GM12878 (cell line): ENCODE results near the gene RTF2. TPM values are rescaled to one million over a fixed set of nuclear protein-coding genes. Genes with fewer than 3 reads are reported as not detected.

ENCODE experiments used
- ATAC-seq: fragments of 200-7000 bp; cut with Tn5 transposase; 3 replicates; pipeline ENCODE4 v1.9.1; 2020; ENCODE audit warnings: mild to moderate bottlenecking, moderate library complexity
- BruUV-seq: library from RNA; stranded (reverse); fragments of 400-500 nt; replicated peaks from 2 replicates; lab custom pipeline; 2021; lab: Mats Ljungman, UMichigan
- CTCF ChIA-PET: fragments of 300-600 bp; sonication (Branson Sonifier 250); formaldehyde crosslinking; extraction: SDS; loops from one replicate; lab custom pipeline; 2021; ENCODE audit warnings: inconsistent platforms; lab: Yijun Ruan, JAX
- POLR2A ChIA-PET: fragments of 350-600 bp; formaldehyde crosslinking; extraction: SDS; loops from one replicate; lab custom pipeline; 2021; ENCODE audit warnings: inconsistent platforms; lab: Charles Lee
- RAD21 ChIA-PET: fragments of 300-600 bp; sonication (Branson Sonifier 250); formaldehyde crosslinking; loops from one replicate; lab custom pipeline; 2023; ENCODE audit warnings: antibody characterized with exemption; ENCODE audit not compliant: unreplicated experiment; lab: Charles Lee
- SMC1A ChIA-PET: fragments of 300-600 bp; sonication (Branson Sonifier 250); formaldehyde crosslinking; loops from one replicate; lab custom pipeline; 2023; ENCODE audit not compliant: unreplicated experiment, uncharacterized antibody; lab: Charles Lee
- DNase-seq: peaks from one replicate; pipeline ENCODE4 v3.0.0-alpha.2; 2011; ENCODE audit warnings: low read depth, low spot score
- FAIRE-seq: peaks from 3 replicates; lab custom pipeline; 2011; peaks lifted over from hg19 to GRCh38; lab: Jason Lieb, UNC
- H2AFZ ChIP-seq: 2 replicates; pipeline ENCODE4 v1.6.0; 2011; ENCODE audit warnings: low read depth, low read length, control low read depth; ENCODE audit not compliant: control insufficient read depth
- H3K27ac ChIP-seq: 2 replicates; pipeline ENCODE4 v1.5.1; 2011; ENCODE audit warnings: control low read depth; ENCODE audit not compliant: control insufficient read depth, insufficient read depth
- H3K27me3 ChIP-seq, 2 experiments: replicated peaks in 1 of 2; 2 replicates each; pipeline versions ENCODE4 v1.6.0 to v1.6.1; 2011; ENCODE audit warnings: low read length in 1 of 2; ENCODE audit not compliant: control insufficient read depth in 2 of 2, insufficient read depth in 2 of 2
- H3K36me3 ChIP-seq, 2 experiments: 2 replicates each; pipeline ENCODE4 v1.5.1; 2011; ENCODE audit warnings: low read length in 1 of 2; ENCODE audit not compliant: control insufficient read depth in 2 of 2, insufficient read depth in 2 of 2
- H3K4me1 ChIP-seq: 2 replicates; pipeline ENCODE4 v1.6.1; 2011; ENCODE audit warnings: mild to moderate bottlenecking, low read length, moderate library complexity, mixed read lengths; ENCODE audit not compliant: control insufficient read depth, insufficient read depth
- H3K4me2 ChIP-seq: 2 replicates; pipeline ENCODE4 v1.6.0; 2011; ENCODE audit warnings: control low read depth; ENCODE audit not compliant: control insufficient read depth, insufficient read depth
- H3K4me3 ChIP-seq: fragments of 200-600 bp; sonication (generic); 2 replicates; pipeline ENCODE4 v1.5.1; 2016
- H3K79me2 ChIP-seq: 2 replicates; pipeline ENCODE4 v1.6.0; 2011; ENCODE audit warnings: low read length; ENCODE audit not compliant: control insufficient read depth, insufficient read depth
- H3K9ac ChIP-seq: 2 replicates; pipeline ENCODE4 v1.8.0; 2011; ENCODE audit warnings: low read length, control low read depth, mixed read lengths; ENCODE audit not compliant: control insufficient read depth, insufficient read depth
- H3K9me3 ChIP-seq: replicated peaks from 3 replicates; pipeline ENCODE4 v1.5.1; 2011; ENCODE audit warnings: mild to moderate bottlenecking, low read length; ENCODE audit not compliant: control insufficient read depth, insufficient read depth
- H4K20me1 ChIP-seq: 2 replicates; pipeline ENCODE4 v1.6.0; 2011; ENCODE audit not compliant: control insufficient read depth, insufficient read depth
- BACH1 ChIP-seq: fragments of 450-650 bp; IDR thresholded peaks from 2 replicates; pipeline ENCODE4 v1.6.1; 2017; ENCODE audit warnings: mild to moderate bottlenecking, borderline replicate concordance
- JUND ChIP-seq: IDR thresholded peaks from 2 replicates; pipeline ENCODE4 v1.6.1; 2012; ENCODE audit warnings: low read depth, mild to moderate bottlenecking, low read length, improper control_type of control experiment, moderate library complexity
- RFX5 ChIP-seq: IDR thresholded peaks from 2 replicates; pipeline ENCODE4 v1.6.1; 2011; ENCODE audit warnings: low read depth, low read length, improper control_type of control experiment
- RUNX3 ChIP-seq: IDR thresholded peaks from 2 replicates; pipeline ENCODE4 v1.6.1; 2012; ENCODE audit warnings: low read length, inconsistent platforms
- SPI1 ChIP-seq: IDR thresholded peaks from 2 replicates; pipeline ENCODE4 v1.6.1; 2011; ENCODE audit warnings: low read depth, mild to moderate bottlenecking, low read length, moderate library complexity, borderline replicate concordance; ENCODE audit not compliant: insufficient read depth
- STAT3 ChIP-seq: IDR thresholded peaks from 2 replicates; pipeline ENCODE4 v1.6.1; 2011; ENCODE audit warnings: low read depth, low read length, improper control_type of control experiment
- SUPT20H ChIP-seq: IDR thresholded peaks from 2 replicates; pipeline ENCODE4 v1.6.1; 2011; ENCODE audit warnings: low read depth, mild to moderate bottlenecking, low read length, moderate library complexity, borderline replicate concordance; ENCODE audit not compliant: control insufficient read depth
- SUZ12 ChIP-seq: fragments of 200-600 bp; sonication (generic); IDR thresholded peaks from one replicate; pipeline ENCODE4 v1.6.1; 2018; ENCODE audit warnings: antibody characterized with exemption, mild to moderate bottlenecking; ENCODE audit not compliant: unreplicated experiment
- YY1 ChIP-seq: IDR thresholded peaks from 2 replicates; pipeline ENCODE4 v1.6.1; 2011; ENCODE audit warnings: low read depth, mild to moderate bottlenecking, low read length
- WGBS: methylation state at CpG from one replicate; pipeline ENCODE4 v1.1.6; 2016; ENCODE audit warnings: low lambda C conversion rate; ENCODE audit not compliant: insufficient replicate concordance, insufficient coverage; ENCODE audit errors: missing lambda C conversion rate; 5-methylcytosine and 5-hydroxymethylcytosine counted together
- in situ Hi-C: fragments of 300-500 bp; cut with MboI; formaldehyde crosslinking; loops from 9 replicates; pipeline ENCODE4 v1.14.3; 2018; ENCODE audit warnings: mixed read lengths
- intact Hi-C: fragments of 100-400 bp; cut with micrococcal nuclease; formaldehyde crosslinking; loops from one replicate; pipeline ENCODE4 v1.14.2; 2022; ENCODE audit not compliant: unreplicated experiment
- polyA plus RNA-seq, 11 experiments: library from polyadenylated mRNA; depleted of rRNA in 4 of 11; unstranded in 6 of 11; stranded (reverse) in 5 of 11; fragments of >200 nt; fragmentation: Nextera tagmentation in 4 of 11; fragmentation: Illumina TruSeq in 1 of 11; extraction: Ambion mirVana in 4 of 11; extraction: Trizol in 1 of 11; gene quantifications; 1 replicate in 1 of 11; 2 replicates in 10 of 11; pipeline versions ENCODE4 v1.2.1 to v1.2.3, GENCODE V29; 2011 to 2016; ENCODE audit warnings: inconsistent platforms in 2 of 11, missing spikeins in 2 of 11, low read depth in 1 of 11
- small RNA-seq: library from RNA; depleted of rRNA; stranded (forward); fragments of <200 nt; gene quantifications from one replicate; pipeline ENCODE3, GENCODE V24; 2014
- total RNA-seq, 4 experiments: library from RNA; depleted of rRNA in 3 of 4; stranded (reverse); fragments of >200 nt in 3 of 4; fragmentation: Illumina TruSeq in 1 of 4; extraction: Trizol in 1 of 4; gene quantifications; 2 replicates each; pipeline versions ENCODE4 v1.2.1 to v1.2.3, GENCODE V29; 2013 to 2021
- TF ChIP-seq, protein P1 (sequence below): fragments of 150-350 bp; IDR thresholded peaks from 2 replicates; pipeline ENCODE4 v1.6.1; 2014; ENCODE audit warnings: mild to moderate bottlenecking, low read depth, low read length
- TF ChIP-seq, protein P2 (sequence below): fragments of 450-650 bp; IDR thresholded peaks from 2 replicates; pipeline ENCODE4 v1.6.1; 2018; ENCODE audit warnings: borderline replicate concordance, mild to moderate bottlenecking; ENCODE audit not compliant: partially characterized antibody

RTF2 gene
- total and polyA plus RNA-seq, 10 of the 15 experiments (the other 5 are each of a cell fraction or from before 2014, with no cell fraction given): 66.2 to 133 (median 82.9) TPM

DNA sequence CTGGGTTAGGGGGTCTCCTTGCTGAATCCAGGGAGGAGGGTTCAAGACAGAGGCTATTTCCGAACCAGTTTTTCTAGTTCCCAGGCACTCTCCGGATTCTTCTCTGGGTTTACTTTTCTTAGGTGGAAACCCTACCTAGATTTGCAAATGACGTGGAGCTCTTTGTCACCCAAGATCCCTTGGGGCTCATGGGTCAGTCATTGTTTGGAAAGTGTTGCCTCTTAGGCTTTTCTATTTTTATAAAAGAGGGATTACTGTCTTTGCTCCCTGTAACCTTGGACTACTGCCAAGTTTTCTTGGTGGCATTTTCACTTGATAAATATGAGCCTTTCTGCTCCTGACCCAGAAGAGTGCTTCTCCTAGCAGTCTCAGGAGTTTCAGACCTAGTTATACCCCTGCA is 98.2 kb downstream of the RTF2 start:
- no peak for DNase-seq
- H2AFZ ChIP-seq: no peak overlapping the region
- H3K79me2 ChIP-seq: no peaks in the 10 kb centered on the region
- WGBS: 51% methylated on average over 3 of the region's 3 CpGs
- H3K27ac ChIP-seq: no peak overlapping the region
- in situ Hi-C loops: no loop called here
- H3K4me1 ChIP-seq: no peaks in the 10 kb centered on the region
- ChIA-PET CTCF (interaction anchor here (0.5 to 3.5 kb wide), 3 partner anchors 9 to 16 kb away, joined by 3 to 15 read pairs (median 3); no protein-coding TSS in a partner anchor), RAD21 (interaction anchor here (1.2 kb wide), 1 partner anchor 16 kb away, joined by 3 read pairs; no protein-coding TSS in a partner anchor)
- BruUV-seq: no TSS peak
- H4K20me1 ChIP-seq: no peaks in the 10 kb centered on the region
- TF ChIP-seq JUND: no peak
- no peak for TF ChIP-seq SUZ12
- no peak for TF ChIP-seq SPI1
- TF ChIP-seq STAT3: no peak
- TF ChIP-seq RUNX3: no peak
- TF ChIP-seq YY1: no peak
- TF ChIP-seq BACH1: no peak
- TF ChIP-seq, protein P1, sequence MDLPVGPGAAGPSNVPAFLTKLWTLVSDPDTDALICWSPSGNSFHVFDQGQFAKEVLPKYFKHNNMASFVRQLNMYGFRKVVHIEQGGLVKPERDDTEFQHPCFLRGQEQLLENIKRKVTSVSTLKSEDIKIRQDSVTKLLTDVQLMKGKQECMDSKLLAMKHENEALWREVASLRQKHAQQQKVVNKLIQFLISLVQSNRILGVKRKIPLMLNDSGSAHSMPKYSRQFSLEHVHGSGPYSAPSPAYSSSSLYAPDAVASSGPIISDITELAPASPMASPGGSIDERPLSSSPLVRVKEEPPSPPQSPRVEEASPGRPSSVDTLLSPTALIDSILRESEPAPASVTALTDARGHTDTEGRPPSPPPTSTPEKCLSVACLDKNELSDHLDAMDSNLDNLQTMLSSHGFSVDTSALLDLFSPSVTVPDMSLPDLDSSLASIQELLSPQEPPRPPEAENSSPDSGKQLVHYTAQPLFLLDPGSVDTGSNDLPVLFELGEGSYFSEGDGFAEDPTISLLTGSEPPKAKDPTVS: no peak
- TF ChIP-seq, protein P2, sequence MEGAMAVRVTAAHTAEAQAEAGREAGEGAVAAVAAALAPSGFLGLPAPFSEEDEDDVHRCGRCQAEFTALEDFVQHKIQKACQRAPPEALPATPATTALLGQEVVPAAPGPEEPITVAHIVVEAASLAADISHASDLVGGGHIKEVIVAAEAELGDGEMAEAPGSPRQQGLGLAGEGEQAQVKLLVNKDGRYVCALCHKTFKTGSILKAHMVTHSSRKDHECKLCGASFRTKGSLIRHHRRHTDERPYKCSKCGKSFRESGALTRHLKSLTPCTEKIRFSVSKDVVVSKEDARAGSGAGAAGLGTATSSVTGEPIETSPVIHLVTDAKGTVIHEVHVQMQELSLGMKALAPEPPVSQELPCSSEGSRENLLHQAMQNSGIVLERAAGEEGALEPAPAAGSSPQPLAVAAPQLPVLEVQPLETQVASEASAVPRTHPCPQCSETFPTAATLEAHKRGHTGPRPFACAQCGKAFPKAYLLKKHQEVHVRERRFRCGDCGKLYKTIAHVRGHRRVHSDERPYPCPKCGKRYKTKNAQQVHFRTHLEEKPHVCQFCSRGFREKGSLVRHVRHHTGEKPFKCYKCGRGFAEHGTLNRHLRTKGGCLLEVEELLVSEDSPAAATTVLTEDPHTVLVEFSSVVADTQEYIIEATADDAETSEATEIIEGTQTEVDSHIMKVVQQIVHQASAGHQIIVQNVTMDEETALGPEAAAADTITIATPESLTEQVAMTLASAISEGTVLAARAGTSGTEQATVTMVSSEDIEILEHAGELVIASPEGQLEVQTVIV: no peak
- TF ChIP-seq SUPT20H: no peak
- no peak for TF ChIP-seq RFX5
- TF ChIP-seq, all 136 proteins: peak for 0
- FAIRE-seq (no peak), ATAC-seq (no peak)
- no peak overlapping the region for H3K4me3 ChIP-seq
- SMC1A ChIA-PET: interaction anchor here (1.2 kb wide), 1 partner anchor 11 kb away, joined by 3 read pairs; no protein-coding TSS in a partner anchor
- H3K4me2 ChIP-seq: no peak overlapping the region
- H3K27me3 ChIP-seq: no peaks in the 10 kb centered on the region
- POLR2A ChIA-PET: no interaction called here
- H3K36me3 ChIP-seq: no peaks in the 10 kb centered on the region
- no peak overlapping the region for H3K9ac ChIP-seq
- intact Hi-C loops: no loop called here
- H3K9me3 ChIP-seq: no peaks in the 10 kb centered on the region

Small RNAs within 50 kb of the gene (small RNA-seq; reads per million reads assigned to genes)
- not detected for gene RPL39P

Other genes with a start within 250 kb of the RTF2 start
Only the 7 nearest of the 8 such genes appear.
- 0.56 and 1.1 TPM in 2 replicates for gene FAM210B, start 109.7 kb upstream of the RTF2 start, total RNA-seq (2014; rRNA removed)
- gene FAM210B, start 109.7 kb upstream of the RTF2 start, total RNA-seq (2014; rRNA removed; fragmentation: Illumina TruSeq; extraction: Trizol): 0.51 and 0.94 TPM in 2 replicates
- 0.51 and 0.58 TPM in 2 replicates for gene FAM210B, start 109.7 kb upstream of the RTF2 start, total RNA-seq (2021)
- gene FAM210B, start 109.7 kb upstream of the RTF2 start, polyA plus RNA-seq (2011; rRNA removed): 1.4 and 1.8 TPM in 2 replicates
- gene FAM210B, start 109.7 kb upstream of the RTF2 start, polyA plus RNA-seq (2014; fragmentation: Illumina TruSeq; extraction: Trizol): 0.79 and 0.97 TPM in 2 replicates
- gene FAM210B, start 109.7 kb upstream of the RTF2 start, polyA plus RNA-seq (2014; fragmentation: Nextera tagmentation; extraction: Ambion mirVana): under 1 TPM; 0.13 to 0.38 TPM
- 0.46 and 0.53 TPM in 2 replicates for gene FAM210B, start 109.7 kb upstream of the RTF2 start, polyA plus RNA-seq (2014; rRNA removed)
- 1 to 10 TPM; 1.3 TPM for gene FAM210B, start 109.7 kb upstream of the RTF2 start, polyA plus RNA-seq (2016; fragmentation: Nextera tagmentation; extraction: Ambion mirVana)
- 57.3 and 63.1 TPM in 2 replicates for gene AURKA, start 76.4 kb upstream of the RTF2 start, total RNA-seq (2014; rRNA removed)
- 67.9 and 71.6 TPM in 2 replicates for gene AURKA, start 76.4 kb upstream of the RTF2 start, total RNA-seq (2014; rRNA removed; fragmentation: Illumina TruSeq; extraction: Trizol)
- 59.4 and 61.2 TPM in 2 replicates for gene AURKA, start 76.4 kb upstream of the RTF2 start, total RNA-seq (2021)
- 87.6 and 108 TPM in 2 replicates for gene AURKA, start 76.4 kb upstream of the RTF2 start, polyA plus RNA-seq (2011; rRNA removed)
- gene AURKA, start 76.4 kb upstream of the RTF2 start, polyA plus RNA-seq (2014; fragmentation: Illumina TruSeq; extraction: Trizol): 98.7 and 113 TPM in 2 replicates
- gene AURKA, start 76.4 kb upstream of the RTF2 start, polyA plus RNA-seq (2014; fragmentation: Nextera tagmentation; extraction: Ambion mirVana): 10 to 100 TPM; 70.9 to 75.2 TPM
- gene AURKA, start 76.4 kb upstream of the RTF2 start, polyA plus RNA-seq (2014; rRNA removed): 58.3 and 60.8 TPM in 2 replicates
- 100 to 1,000 TPM; 120 to 122 TPM for gene AURKA, start 76.4 kb upstream of the RTF2 start, polyA plus RNA-seq (2016; fragmentation: Nextera tagmentation; extraction: Ambion mirVana)
- gene CSTF1, start 76.0 kb upstream of the RTF2 start, total RNA-seq (2014; rRNA removed): 41.9 and 42.7 TPM in 2 replicates
- 42.5 and 45.8 TPM in 2 replicates for gene CSTF1, start 76.0 kb upstream of the RTF2 start, total RNA-seq (2014; rRNA removed; fragmentation: Illumina TruSeq; extraction: Trizol)
- gene CSTF1, start 76.0 kb upstream of the RTF2 start, total RNA-seq (2021): 39.7 and 41.8 TPM in 2 replicates
- gene CSTF1, start 76.0 kb upstream of the RTF2 start, polyA plus RNA-seq (2011; rRNA removed): 81.4 and 89.1 TPM in 2 replicates
- 56.2 and 57.8 TPM in 2 replicates for gene CSTF1, start 76.0 kb upstream of the RTF2 start, polyA plus RNA-seq (2014; fragmentation: Illumina TruSeq; extraction: Trizol)
- gene CSTF1, start 76.0 kb upstream of the RTF2 start, polyA plus RNA-seq (2014; fragmentation: Nextera tagmentation; extraction: Ambion mirVana): 10 to 100 TPM; 63.3 to 66.0 TPM
- gene CSTF1, start 76.0 kb upstream of the RTF2 start, polyA plus RNA-seq (2014; rRNA removed): 44.9 and 47.2 TPM in 2 replicates
- gene CSTF1, start 76.0 kb upstream of the RTF2 start, polyA plus RNA-seq (2016; fragmentation: Nextera tagmentation; extraction: Ambion mirVana): 10 to 100 TPM; 43.3 to 54.5 TPM
- 0.06 and 0.11 TPM in 2 replicates for gene CASS4, start 56.4 kb upstream of the RTF2 start, total RNA-seq (2014; rRNA removed)
- 0.09 and 0.14 TPM in 2 replicates for gene CASS4, start 56.4 kb upstream of the RTF2 start, total RNA-seq (2014; rRNA removed; fragmentation: Illumina TruSeq; extraction: Trizol)
- gene CASS4, start 56.4 kb upstream of the RTF2 start, total RNA-seq (2021): 0.19 and 0.21 TPM in 2 replicates
- 0.10 and 0.11 TPM in 2 replicates for gene CASS4, start 56.4 kb upstream of the RTF2 start, polyA plus RNA-seq (2011; rRNA removed)
- gene CASS4, start 56.4 kb upstream of the RTF2 start, polyA plus RNA-seq (2014; fragmentation: Illumina TruSeq; extraction: Trizol): 0.13 and 0.21 TPM in 2 replicates
- gene CASS4, start 56.4 kb upstream of the RTF2 start, polyA plus RNA-seq (2014; fragmentation: Nextera tagmentation; extraction: Ambion mirVana): under 1 TPM; 0.04 to 0.11 TPM
- gene CASS4, start 56.4 kb upstream of the RTF2 start, polyA plus RNA-seq (2014; rRNA removed): 0.04 and 0.24 TPM in 2 replicates
- under 1 TPM in 1 of 2 experiments, not detected in 1; 0.05 TPM for gene CASS4, start 56.4 kb upstream of the RTF2 start, polyA plus RNA-seq (2016; fragmentation: Nextera tagmentation; extraction: Ambion mirVana)
- 0.44 TPM in 1 of 2 replicates, not detected in the other for gene FAM209A, start 56.1 kb downstream of the RTF2 start, total RNA-seq (2014; rRNA removed)
- gene FAM209A, start 56.1 kb downstream of the RTF2 start, total RNA-seq (2014; rRNA removed; fragmentation: Illumina TruSeq; extraction: Trizol): 0.31 and 0.37 TPM in 2 replicates
- gene FAM209A, start 56.1 kb downstream of the RTF2 start, total RNA-seq (2021): 0.41 TPM in 1 of 2 replicates, not detected in the other
- gene FAM209A, start 56.1 kb downstream of the RTF2 start, polyA plus RNA-seq (2011; rRNA removed): 0.27 and 0.32 TPM in 2 replicates
- 0.51 TPM in 1 of 2 replicates, not detected in the other for gene FAM209A, start 56.1 kb downstream of the RTF2 start, polyA plus RNA-seq (2014; fragmentation: Illumina TruSeq; extraction: Trizol)
- gene FAM209A, start 56.1 kb downstream of the RTF2 start, polyA plus RNA-seq (2014; fragmentation: Nextera tagmentation; extraction: Ambion mirVana): under 1 TPM in 1 of 2 experiments, not detected in 1; 0.11 TPM
- gene FAM209A, start 56.1 kb downstream of the RTF2 start, polyA plus RNA-seq (2014; rRNA removed): 0.15 and 0.33 TPM in 2 replicates
- gene FAM209A, start 56.1 kb downstream of the RTF2 start, polyA plus RNA-seq (2016; fragmentation: Nextera tagmentation; extraction: Ambion mirVana): not detected
- gene FAM209B, start 64.6 kb downstream of the RTF2 start, total RNA-seq (2014; rRNA removed): 1.3 TPM in 1 of 2 replicates, not detected in the other
- gene FAM209B, start 64.6 kb downstream of the RTF2 start, total RNA-seq (2014; rRNA removed; fragmentation: Illumina TruSeq; extraction: Trizol): 0.22 and 0.28 TPM in 2 replicates
- 0.44 TPM in 1 of 2 replicates, not detected in the other for gene FAM209B, start 64.6 kb downstream of the RTF2 start, total RNA-seq (2021)
- gene FAM209B, start 64.6 kb downstream of the RTF2 start, polyA plus RNA-seq (2011; rRNA removed): 0.27 and 0.38 TPM in 2 replicates
- 0.38 TPM in 1 of 2 replicates, not detected in the other for gene FAM209B, start 64.6 kb downstream of the RTF2 start, polyA plus RNA-seq (2014; fragmentation: Illumina TruSeq; extraction: Trizol)
- under 1 TPM; 0.61 to 0.77 TPM for gene FAM209B, start 64.6 kb downstream of the RTF2 start, polyA plus RNA-seq (2014; fragmentation: Nextera tagmentation; extraction: Ambion mirVana)
- gene FAM209B, start 64.6 kb downstream of the RTF2 start, polyA plus RNA-seq (2014; rRNA removed): not detected in 2 replicates
- under 1 TPM; 0.32 to 0.55 TPM for gene FAM209B, start 64.6 kb downstream of the RTF2 start, polyA plus RNA-seq (2016; fragmentation: Nextera tagmentation; extraction: Ambion mirVana)
- gene TFAP2C, start 160.7 kb downstream of the RTF2 start, total RNA-seq (2014; rRNA removed): not detected in 2 replicates
- gene TFAP2C, start 160.7 kb downstream of the RTF2 start, total RNA-seq (2014; rRNA removed; fragmentation: Illumina TruSeq; extraction: Trizol): not detected in 2 replicates
- gene TFAP2C, start 160.7 kb downstream of the RTF2 start, total RNA-seq (2021): not detected in 2 replicates
- gene TFAP2C, start 160.7 kb downstream of the RTF2 start, polyA plus RNA-seq (2011; rRNA removed): 0.49 and 0.81 TPM in 2 replicates
- not detected in 2 replicates for gene TFAP2C, start 160.7 kb downstream of the RTF2 start, polyA plus RNA-seq (2014; fragmentation: Illumina TruSeq; extraction: Trizol)
- not detected for gene TFAP2C, start 160.7 kb downstream of the RTF2 start, polyA plus RNA-seq (2014; fragmentation: Nextera tagmentation; extraction: Ambion mirVana)
- gene TFAP2C, start 160.7 kb downstream of the RTF2 start, polyA plus RNA-seq (2014; rRNA removed): not detected in 2 replicates
- not detected for gene TFAP2C, start 160.7 kb downstream of the RTF2 start, polyA plus RNA-seq (2016; fragmentation: Nextera tagmentation; extraction: Ambion mirVana)